CD4-positive, alpha-beta memory T cell (primary cell): ENCODE data around the gene DLX3. TPM values are rescaled to one million over a fixed set of nuclear protein-coding genes. Genes with fewer than 3 reads are reported as not detected.

Experiments used
- CTCF ChIA-PET: fragments of 350-600 bp; sonication (Branson Sonifier 250); formaldehyde crosslinking; loops from one replicate; lab custom pipeline; 2021; ENCODE audit warnings: inconsistent platforms; ENCODE audit not compliant: partially characterized antibody; lab: Charles Lee
- POLR2A ChIA-PET: fragments of 350-600 bp; sonication (Branson Sonifier 250); formaldehyde crosslinking; loops from one replicate; lab custom pipeline; 2021; ENCODE audit not compliant: partially characterized antibody; lab: Charles Lee
- DNase-seq, 5 donors: peaks; one replicate each; pipeline versions ENCODE4 v3.0.0 to v3.0.0-alpha.2; 2020 to 2022; ENCODE audit warnings: mixed read lengths in 1 of 5
- H3K27ac ChIP-seq: one replicate; pipeline ENCODE4 v1.7.0; 2013; ENCODE audit warnings: low read depth, low read length
- H3K27me3 ChIP-seq: 2 replicates; pipeline ENCODE4 v1.7.0; 2013; ENCODE audit warnings: mild to moderate bottlenecking, low read length, moderate library complexity; ENCODE audit not compliant: insufficient read depth
- H3K36me3 ChIP-seq: 2 replicates; pipeline ENCODE4 v1.7.0; 2013; ENCODE audit warnings: mild to moderate bottlenecking, low read length, moderate library complexity; ENCODE audit not compliant: insufficient read depth
- H3K4me1 ChIP-seq: 2 replicates; pipeline ENCODE4 v1.7.0; 2013; ENCODE audit warnings: mild to moderate bottlenecking, low read length, moderate library complexity; ENCODE audit not compliant: insufficient read depth
- H3K4me3 ChIP-seq, 2 donors: one replicate each; pipeline ENCODE4 v1.7.0; 2013; ENCODE audit warnings: low read length in 2 of 2, mild to moderate bottlenecking in 1 of 2
- H3K9me3 ChIP-seq, 2 donors: one replicate each; pipeline ENCODE4 v1.7.0; 2013; ENCODE audit warnings: low read length in 2 of 2, control low read depth in 1 of 2; ENCODE audit not compliant: control insufficient read depth in 1 of 2
- H3K27ac Mint-ChIP-seq, 7 donors: one replicate each; pipeline ENCODE4 v1.8.0; 2020 to 2021; ENCODE audit warnings: mixed read lengths in 7 of 7, mild to moderate bottlenecking in 6 of 7, inconsistent platforms in 3 of 7, moderate library complexity in 3 of 7
- H3K27me3 Mint-ChIP-seq, 2 donors: one replicate each; pipeline ENCODE4 v1.8.0; 2020 to 2021; ENCODE audit warnings: mixed read lengths in 2 of 2
- H3K36me3 Mint-ChIP-seq, 2 donors: one replicate each; pipeline ENCODE4 v1.8.0; 2020 to 2021; ENCODE audit warnings: mixed read lengths in 2 of 2, inconsistent platforms in 1 of 2, mild to moderate bottlenecking in 1 of 2
- H3K4me1 Mint-ChIP-seq, 4 donors: one replicate each; pipeline ENCODE4 v1.8.0; 2020 to 2021; ENCODE audit warnings: mixed read lengths in 4 of 4, mild to moderate bottlenecking in 1 of 4
- H3K4me3 Mint-ChIP-seq, 8 donors: one replicate each; pipeline ENCODE4 v1.8.0; 2020 to 2021; ENCODE audit warnings: mixed read lengths in 8 of 8, mild to moderate bottlenecking in 7 of 8, moderate library complexity in 6 of 8, inconsistent platforms in 3 of 8
- H3K9me3 Mint-ChIP-seq, 8 donors: one replicate each; pipeline ENCODE4 v1.8.0; 2020 to 2021; ENCODE audit warnings: mixed read lengths in 8 of 8, mild to moderate bottlenecking in 5 of 8, inconsistent platforms in 3 of 8, moderate library complexity in 1 of 8
- intact Hi-C: fragments of 100-400 bp; cut with micrococcal nuclease; formaldehyde crosslinking; loops from one replicate; pipeline ENCODE4 v1.15.1; 2023
- polyA plus RNA-seq, 2 donors: library from polyadenylated mRNA; unstranded; fragments of 300-500 nt; fragmentation: Illumina TruSeq; gene quantifications; one replicate each; pipeline ENCODE4 v1.2.3, GENCODE V29; 2021
- total RNA-seq, 2 experiments: library from RNA; stranded (reverse); gene quantifications; one replicate each; pipeline ENCODE4 v1.2.3, GENCODE V29; 2021

Gene DLX3
- total and polyA plus RNA-seq, 4 experiments from 2014 or later = not detected

DNA sequence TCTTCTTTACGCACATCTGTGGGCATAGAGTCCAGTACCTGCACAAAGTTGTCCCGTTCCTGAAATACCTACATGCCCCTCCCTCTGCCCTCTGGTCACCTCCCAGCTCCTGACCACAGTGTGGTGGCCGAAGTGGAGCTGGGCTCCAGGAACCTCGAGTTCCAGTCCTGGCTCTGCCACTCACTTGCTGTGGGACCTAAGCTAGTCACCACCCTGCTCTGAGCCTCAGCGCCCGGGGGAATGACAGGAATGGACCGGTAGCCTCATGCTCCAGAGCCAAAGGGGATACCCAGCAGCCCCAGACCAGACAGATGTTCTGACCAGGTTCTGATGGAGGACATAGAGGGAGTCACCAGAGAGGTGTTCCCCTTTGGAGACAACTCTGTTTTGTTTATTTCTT lies 34.2 kb upstream of the DLX3 start:
- peaks cover 0 to 5% of the 10 kb centered on the region in 2 donors for H3K9me3 ChIP-seq
- Mint-ChIP-seq H3K9me3 (no peaks in the 10 kb centered on the region), H3K27me3 (peaks cover 19 to 23% of the 10 kb centered on the region in 2 donors), H3K4me1 (peaks cover 2 to 21% (median 9%) of the 10 kb centered on the region in 4 donors), H3K27ac (no peak overlapping the region), H3K4me3 (no peak overlapping the region), H3K36me3 (no peaks in the 10 kb centered on the region)
- intact Hi-C loops = no loop called here
- H3K4me1 ChIP-seq = peaks cover 8% of the 10 kb centered on the region
- CTCF ChIA-PET = interaction anchor here (0.9 to 10.0 kb wide), 6 partner anchors 27 to 242 kb away, joined by 3 to 174 read pairs (median 4); partner anchors contain the start of genes ITGA3 and PDK2
- no peaks in the 10 kb centered on the region for H3K36me3 ChIP-seq
- no peak overlapping the region for H3K4me3 ChIP-seq
- DNase-seq = no peak
- POLR2A ChIA-PET = interaction anchor here (0.6 kb wide), 1 partner anchor 312 kb away, joined by 3 read pairs; no protein-coding TSS in a partner anchor
- no peak overlapping the region for H3K27ac ChIP-seq
- H3K27me3 ChIP-seq = no peaks in the 10 kb centered on the region

DNA sequence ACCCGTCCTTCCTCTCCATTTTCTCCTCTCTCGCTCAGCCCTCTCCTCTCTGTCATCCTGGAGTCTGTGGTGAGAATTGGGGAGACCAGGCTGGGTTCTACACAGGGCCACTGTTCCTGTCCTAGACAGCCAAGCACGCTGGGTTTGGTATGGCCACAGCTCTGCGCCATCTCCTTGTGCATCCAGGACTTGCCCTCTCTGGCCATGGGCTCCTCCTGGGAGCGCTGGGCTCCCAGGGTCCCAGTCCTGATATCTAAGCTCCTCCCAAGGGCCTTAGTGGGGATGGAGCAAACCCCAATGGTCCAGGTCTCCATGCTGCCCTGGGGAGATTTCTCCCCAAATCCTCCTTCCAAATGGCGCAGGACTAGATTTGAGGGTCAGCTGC lies 33.7 kb upstream of the DLX3 start:
- CTCF ChIA-PET = interaction anchor here (0.9 to 10.0 kb wide), 7 partner anchors 28 to 243 kb away, joined by 3 to 174 read pairs (median 3); partner anchors contain the start of genes ITGA3 and PDK2
- Mint-ChIP-seq H3K4me3 (no peak overlapping the region), H3K9me3 (no peaks in the 10 kb centered on the region), H3K36me3 (no peaks in the 10 kb centered on the region), H3K27ac (no peak overlapping the region), H3K27me3 (peaks cover 19 to 23% of the 10 kb centered on the region in 2 donors), H3K4me1 (peaks cover 2 to 21% (median 9%) of the 10 kb centered on the region in 4 donors)
- Histone ChIP-seq H3K9me3 (peaks cover 0 to 5% of the 10 kb centered on the region in 2 donors), H3K4me1 (peaks cover 8% of the 10 kb centered on the region), H3K27me3 (no peaks in the 10 kb centered on the region), H3K4me3 (no peak overlapping the region), H3K27ac (no peak overlapping the region), H3K36me3 (no peaks in the 10 kb centered on the region)
- DNase-seq = no peak
- POLR2A ChIA-PET = interaction anchor here (0.6 kb wide), 1 partner anchor 312 kb away, joined by 3 read pairs; no protein-coding TSS in a partner anchor
- intact Hi-C loops = no loop called here

DNA sequence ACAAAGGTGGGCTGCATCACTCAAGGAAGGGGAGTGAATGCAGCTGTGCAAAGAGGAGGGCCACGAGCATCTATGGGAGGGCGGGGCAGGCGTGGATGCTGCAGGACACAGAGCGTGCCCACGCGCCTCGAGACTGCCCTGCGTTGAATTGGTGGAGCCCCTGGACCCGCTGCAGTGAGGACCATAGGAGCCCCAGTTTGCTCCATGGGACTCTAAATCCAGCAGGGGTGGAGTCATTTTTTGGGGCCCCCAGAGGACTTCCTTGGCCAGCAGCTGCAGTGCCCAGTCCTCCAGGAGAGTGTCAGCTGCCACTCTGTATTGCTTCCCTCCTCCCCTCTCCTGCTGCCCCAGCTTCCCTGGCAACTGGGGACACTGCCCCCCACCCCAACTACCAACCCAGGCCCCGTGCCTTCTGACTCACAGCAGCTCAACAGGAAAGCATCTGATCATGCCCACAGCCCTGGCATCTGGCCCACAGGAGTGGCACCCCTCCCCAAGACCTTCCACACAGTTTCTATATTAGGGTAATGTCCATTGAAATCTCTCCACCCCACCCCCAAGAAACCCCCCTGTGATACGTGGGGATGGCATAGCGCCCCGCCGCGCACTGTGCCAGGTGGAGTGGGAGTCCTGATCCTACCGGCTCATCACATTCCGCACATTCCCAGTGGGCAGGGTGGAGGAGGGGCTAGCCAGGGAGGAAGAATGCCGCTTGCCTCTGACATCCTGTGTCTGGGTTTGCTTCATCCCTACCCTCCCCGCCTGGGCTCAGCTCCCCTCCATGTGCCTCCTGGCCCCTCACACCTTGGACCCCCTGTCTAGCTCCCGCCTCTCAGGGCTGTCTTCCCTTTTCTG lies 33.1 kb upstream of the DLX3 start:
- intact Hi-C loops = loop anchor here (1.0 to 2.0 kb wide), 2 partner anchors 28 to 67 kb away; partner anchors contain the start of genes ITGA3 and PDK2

DNA sequence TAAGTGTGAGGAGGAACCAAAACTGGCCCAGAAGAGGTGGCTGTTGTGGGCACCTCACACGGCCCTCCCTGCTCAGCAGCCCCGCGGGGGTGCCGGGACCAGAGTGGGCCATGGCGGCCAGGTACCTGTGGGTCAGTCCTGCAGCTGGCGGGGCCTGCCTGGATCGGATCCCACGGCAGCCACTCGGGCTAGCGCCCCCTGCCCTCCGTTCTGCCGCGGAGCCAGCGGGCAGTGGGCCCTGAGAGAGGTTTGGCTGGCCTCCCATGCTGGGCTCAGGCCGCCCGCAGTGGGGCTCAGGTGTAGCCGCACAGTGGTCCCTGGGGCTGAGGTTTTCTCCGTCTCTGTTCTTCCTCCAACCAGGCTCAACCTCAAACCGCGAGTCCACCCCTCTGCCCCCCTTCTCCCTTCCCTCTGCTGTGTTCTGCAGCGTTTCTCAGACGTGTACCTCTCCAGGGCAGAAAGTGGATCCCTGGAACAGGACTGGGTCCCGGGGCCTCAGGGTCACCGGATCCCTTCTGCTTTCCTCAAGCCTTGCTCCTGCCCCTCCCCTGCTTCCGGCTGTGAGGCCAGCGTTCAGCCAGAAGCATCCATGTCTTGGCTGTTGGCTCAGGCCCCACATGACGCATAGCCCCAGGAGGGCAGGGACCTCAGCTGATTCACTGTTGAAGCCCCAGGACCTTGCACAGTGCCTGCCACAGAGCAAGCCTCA lies 32.3 kb upstream of the DLX3 start:
- Histone ChIP-seq H3K27me3 (no peaks in the 10 kb centered on the region), H3K36me3 (no peaks in the 10 kb centered on the region), H3K4me1 (peaks cover 8% of the 10 kb centered on the region), H3K9me3 (peaks cover 0 to 5% of the 10 kb centered on the region in 2 donors), H3K27ac (no peak overlapping the region), H3K4me3 (no peak overlapping the region)
- peaks cover 2 to 21% (median 9%) of the 10 kb centered on the region in 4 donors for H3K4me1 Mint-ChIP-seq
- ChIA-PET CTCF (interaction anchor here (0.7 to 10.0 kb wide), 13 partner anchors 9 to 71 kb away, joined by 3 to 174 read pairs (median 4); partner anchors contain the start of gene PDK2), POLR2A (interaction anchor here (1.0 to 1.4 kb wide), 3 partner anchors 60 to 70 kb away, joined by 3 to 6 read pairs (median 5); no protein-coding TSS in a partner anchor)
- H3K4me3 Mint-ChIP-seq = peak overlapping the region in 2 of 8 donors; percentile 17 to 39
- H3K9me3 Mint-ChIP-seq = no peaks in the 10 kb centered on the region
- no peak overlapping the region for H3K27ac Mint-ChIP-seq
- intact Hi-C loops = loop anchor here (1.0 to 2.0 kb wide), 2 partner anchors 29 to 67 kb away; partner anchors contain the start of genes ITGA3 and PDK2
- H3K36me3 Mint-ChIP-seq = no peaks in the 10 kb centered on the region
- H3K27me3 Mint-ChIP-seq = peaks cover 19 to 22% of the 10 kb centered on the region in 2 donors
- peak in 1 of 5 donors; percentile 3 for DNase-seq

More for the DNA sequence above, 33.1 kb upstream of the DLX3 start:
- Histone ChIP-seq H3K27me3 (no peaks in the 10 kb centered on the region), H3K4me1 (peaks cover 8% of the 10 kb centered on the region), H3K36me3 (no peaks in the 10 kb centered on the region), H3K4me3 (no peak overlapping the region), H3K27ac (no peak overlapping the region), H3K9me3 (peaks cover 0 to 5% of the 10 kb centered on the region in 2 donors)
- H3K36me3 Mint-ChIP-seq = no peaks in the 10 kb centered on the region
- H3K4me3 Mint-ChIP-seq = no peak overlapping the region
- H3K9me3 Mint-ChIP-seq = no peaks in the 10 kb centered on the region
- DNase-seq = no peak
- H3K27me3 Mint-ChIP-seq = peaks cover 19% of the 10 kb centered on the region in 2 donors
- peaks cover 2 to 21% (median 9%) of the 10 kb centered on the region in 4 donors for H3K4me1 Mint-ChIP-seq
- ChIA-PET CTCF (interaction anchor here (0.9 to 10.0 kb wide), 8 partner anchors 25 to 244 kb away, joined by 3 to 174 read pairs (median 4); partner anchors contain the start of genes ITGA3 and PDK2), POLR2A (no interaction called here)
- no peak overlapping the region for H3K27ac Mint-ChIP-seq

DNA sequence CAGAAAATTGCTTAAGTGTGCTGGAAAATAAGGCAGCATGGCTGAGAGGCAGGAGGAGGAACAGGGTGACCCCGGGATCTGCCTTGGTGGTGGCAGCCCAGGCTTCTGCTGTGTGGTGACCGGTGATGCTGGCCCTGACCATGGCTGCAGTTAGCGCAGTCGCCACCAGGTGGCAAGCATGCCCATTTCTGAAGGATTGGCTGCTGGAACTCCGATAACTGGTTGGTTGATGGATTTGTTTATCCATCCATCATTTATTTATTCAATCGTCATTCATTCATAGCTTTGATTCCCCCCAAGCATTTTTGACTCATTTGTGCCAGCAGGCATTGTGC lies 31.8 kb upstream of the DLX3 start:
- peak; percentile 69 to 75 (median 71) for DNase-seq
- H3K4me3 Mint-ChIP-seq = peak overlapping the region in 2 of 8 donors; percentile 39 to 56
- POLR2A ChIA-PET = interaction anchor here (1.0 to 1.4 kb wide), 3 partner anchors 61 to 71 kb away, joined by 3 to 6 read pairs (median 5); no protein-coding TSS in a partner anchor
- CTCF ChIA-PET = interaction anchor here (0.7 to 10.0 kb wide), 12 partner anchors 9 to 71 kb away, joined by 3 to 174 read pairs (median 4); partner anchors contain the start of gene PDK2
- Histone ChIP-seq H3K4me3 (no peak overlapping the region), H3K4me1 (peaks cover 8% of the 10 kb centered on the region), H3K9me3 (peaks cover 0 to 5% of the 10 kb centered on the region in 2 donors), H3K36me3 (no peaks in the 10 kb centered on the region), H3K27me3 (no peaks in the 10 kb centered on the region), H3K27ac (no peak overlapping the region)
- H3K9me3 Mint-ChIP-seq = no peaks in the 10 kb centered on the region
- intact Hi-C loops = loop anchor here (1.0 to 2.0 kb wide), 2 partner anchors 29 to 68 kb away; partner anchors contain the start of genes ITGA3 and PDK2
- H3K4me1 Mint-ChIP-seq = peaks cover 2 to 21% (median 9%) of the 10 kb centered on the region in 4 donors
- no peaks in the 10 kb centered on the region for H3K36me3 Mint-ChIP-seq
- no peak overlapping the region for H3K27ac Mint-ChIP-seq
- peaks cover 20 to 22% of the 10 kb centered on the region in 2 donors for H3K27me3 Mint-ChIP-seq

DNA sequence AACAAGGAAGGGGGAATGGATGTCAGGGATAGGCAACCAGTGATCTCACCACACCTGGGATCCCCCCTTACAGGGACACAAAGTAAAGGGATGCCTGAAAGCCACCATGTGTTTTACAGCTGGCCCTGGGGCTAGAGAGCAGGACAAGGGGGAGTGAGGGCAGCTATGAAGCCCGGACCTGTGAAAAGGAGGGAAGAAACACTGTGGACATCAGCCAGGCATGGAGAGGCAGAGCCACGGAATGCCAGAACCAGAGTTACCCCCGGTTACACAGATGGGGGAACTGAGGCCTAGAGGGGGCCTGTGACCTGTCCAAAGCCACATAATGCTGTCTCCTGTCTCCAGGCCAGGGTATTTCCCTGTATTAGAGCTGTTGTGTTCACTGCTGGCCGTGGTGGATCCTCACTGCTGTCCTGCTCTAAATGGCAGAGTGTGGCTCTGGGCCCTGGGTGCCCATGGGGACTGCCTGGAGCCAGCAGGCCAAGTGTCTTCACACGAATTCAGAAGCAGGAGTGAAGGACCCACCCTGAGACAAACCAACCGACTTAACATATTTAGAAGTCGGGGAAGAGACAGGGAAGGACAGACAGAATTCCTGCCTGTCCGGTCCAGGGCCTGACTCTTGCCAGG lies 31.1 kb upstream of the DLX3 start:
- H3K36me3 ChIP-seq = no peaks in the 10 kb centered on the region
- H3K27ac Mint-ChIP-seq = no peak overlapping the region
- peak overlapping the region in 2 of 8 donors; percentile 46 to 58 for H3K4me3 Mint-ChIP-seq
- peaks cover 0 to 5% of the 10 kb centered on the region in 2 donors for H3K9me3 ChIP-seq
- ChIA-PET POLR2A (interaction anchor here (1.0 to 1.4 kb wide), 3 partner anchors 61 to 72 kb away, joined by 3 to 6 read pairs (median 5); no protein-coding TSS in a partner anchor), CTCF (interaction anchor here (0.7 to 10.0 kb wide), 9 partner anchors 10 to 72 kb away, joined by 3 to 174 read pairs (median 4); partner anchors contain the start of gene PDK2)
- peaks cover 2 to 21% (median 9%) of the 10 kb centered on the region in 4 donors for H3K4me1 Mint-ChIP-seq
- H3K27me3 ChIP-seq = no peaks in the 10 kb centered on the region
- H3K36me3 Mint-ChIP-seq = no peaks in the 10 kb centered on the region
- H3K4me3 ChIP-seq = no peak overlapping the region
- no peak for DNase-seq
- no peaks in the 10 kb centered on the region for H3K9me3 Mint-ChIP-seq
- H3K4me1 ChIP-seq = peaks cover 8% of the 10 kb centered on the region
- H3K27me3 Mint-ChIP-seq = peaks cover 26 to 27% of the 10 kb centered on the region in 2 donors
- intact Hi-C loops = loop anchor here (2.0 kb wide), 1 partner anchor 69 kb away; the partner anchor contains the start of gene PDK2
- no peak overlapping the region for H3K27ac ChIP-seq
